Measurements from ENCODE around the gene ZNF79.

GRCh38 chr9:127419348-127419747, 4.8 kb upstream of the ZNF79 start:
- TF ChIP-seq, protein P1, sequence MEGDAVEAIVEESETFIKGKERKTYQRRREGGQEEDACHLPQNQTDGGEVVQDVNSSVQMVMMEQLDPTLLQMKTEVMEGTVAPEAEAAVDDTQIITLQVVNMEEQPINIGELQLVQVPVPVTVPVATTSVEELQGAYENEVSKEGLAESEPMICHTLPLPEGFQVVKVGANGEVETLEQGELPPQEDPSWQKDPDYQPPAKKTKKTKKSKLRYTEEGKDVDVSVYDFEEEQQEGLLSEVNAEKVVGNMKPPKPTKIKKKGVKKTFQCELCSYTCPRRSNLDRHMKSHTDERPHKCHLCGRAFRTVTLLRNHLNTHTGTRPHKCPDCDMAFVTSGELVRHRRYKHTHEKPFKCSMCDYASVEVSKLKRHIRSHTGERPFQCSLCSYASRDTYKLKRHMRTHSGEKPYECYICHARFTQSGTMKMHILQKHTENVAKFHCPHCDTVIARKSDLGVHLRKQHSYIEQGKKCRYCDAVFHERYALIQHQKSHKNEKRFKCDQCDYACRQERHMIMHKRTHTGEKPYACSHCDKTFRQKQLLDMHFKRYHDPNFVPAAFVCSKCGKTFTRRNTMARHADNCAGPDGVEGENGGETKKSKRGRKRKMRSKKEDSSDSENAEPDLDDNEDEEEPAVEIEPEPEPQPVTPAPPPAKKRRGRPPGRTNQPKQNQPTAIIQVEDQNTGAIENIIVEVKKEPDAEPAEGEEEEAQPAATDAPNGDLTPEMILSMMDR (IDR thresholded peaks at IDR 0.05), result no peak
- TF ChIP-seq POLR2A (IDR thresholded peaks at IDR 0.05) (no peak), EP300 (IDR thresholded peaks at IDR 0.05) (no peak), POLR2AphosphoS5 (IDR thresholded peaks at IDR 0.05) (no peak)

Data from suprapubic skin (tissue), 4 donors.